Stomach smooth muscle (tissue), 2 donors: ENCODE measurements around the gene IFNA8.
"Not testable (repeated sequence)": the region's sequence is repeated elsewhere in the genome, so short reads cannot be mapped to it uniquely, and the experiment has no call there.

ENCODE experiments used
- H3K27ac ChIP-seq: one replicate; pipeline ENCODE4 v1.7.0; 2013; ENCODE audit warnings: mild to moderate bottlenecking, low read length, inconsistent platforms
- H3K27me3 ChIP-seq, 2 donors: one replicate each; pipeline ENCODE4 v1.7.0; 2013; ENCODE audit warnings: low read length in 2 of 2; ENCODE audit not compliant: insufficient read depth in 2 of 2, control insufficient read depth in 1 of 2
- H3K36me3 ChIP-seq, 2 donors: one replicate each; pipeline ENCODE4 v1.7.0; 2013; ENCODE audit warnings: low read length in 2 of 2; ENCODE audit not compliant: control insufficient read depth in 2 of 2, insufficient read depth in 2 of 2
- H3K4me1 ChIP-seq: one replicate; pipeline ENCODE4 v1.7.0; 2013; ENCODE audit warnings: low read length; ENCODE audit not compliant: control insufficient read depth, insufficient read depth
- H3K4me3 ChIP-seq, 2 donors: one replicate each; pipeline ENCODE4 v1.7.0; 2013; ENCODE audit warnings: low read length in 2 of 2
- H3K9ac ChIP-seq, 2 donors: one replicate each; pipeline ENCODE4 v1.7.0; 2013; ENCODE audit warnings: low read length in 2 of 2, mild to moderate bottlenecking in 1 of 2
- H3K9me3 ChIP-seq, 2 donors: one replicate each; pipeline ENCODE4 v1.7.0; 2013; ENCODE audit warnings: low read length in 2 of 2; ENCODE audit not compliant: control insufficient read depth in 2 of 2
- donor health status: healthy.
- donor health status: Pancreatic carcinoma.

Gene IFNA8

DNA sequence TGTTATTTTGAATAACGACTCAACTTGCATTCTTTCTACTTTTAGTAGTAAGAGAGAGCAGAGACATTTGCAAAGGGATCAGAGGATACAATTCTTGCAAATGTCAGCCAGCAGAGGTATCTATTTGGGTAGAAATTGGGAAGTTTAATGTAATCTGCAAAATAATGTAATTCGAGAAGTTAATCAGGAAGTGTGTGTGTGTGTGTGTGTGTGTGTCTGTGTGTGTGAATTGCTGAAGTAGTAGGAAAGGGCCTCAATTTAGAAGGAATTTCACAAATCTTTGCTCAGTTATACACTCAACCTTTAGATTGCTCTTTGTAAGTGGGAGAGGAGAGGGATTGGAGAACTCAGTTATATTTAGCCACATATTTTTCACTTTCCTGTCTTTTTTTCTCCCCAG is 20.3 kb downstream of the IFNA8 start:
- no peak overlapping the region for H3K9ac ChIP-seq

DNA sequence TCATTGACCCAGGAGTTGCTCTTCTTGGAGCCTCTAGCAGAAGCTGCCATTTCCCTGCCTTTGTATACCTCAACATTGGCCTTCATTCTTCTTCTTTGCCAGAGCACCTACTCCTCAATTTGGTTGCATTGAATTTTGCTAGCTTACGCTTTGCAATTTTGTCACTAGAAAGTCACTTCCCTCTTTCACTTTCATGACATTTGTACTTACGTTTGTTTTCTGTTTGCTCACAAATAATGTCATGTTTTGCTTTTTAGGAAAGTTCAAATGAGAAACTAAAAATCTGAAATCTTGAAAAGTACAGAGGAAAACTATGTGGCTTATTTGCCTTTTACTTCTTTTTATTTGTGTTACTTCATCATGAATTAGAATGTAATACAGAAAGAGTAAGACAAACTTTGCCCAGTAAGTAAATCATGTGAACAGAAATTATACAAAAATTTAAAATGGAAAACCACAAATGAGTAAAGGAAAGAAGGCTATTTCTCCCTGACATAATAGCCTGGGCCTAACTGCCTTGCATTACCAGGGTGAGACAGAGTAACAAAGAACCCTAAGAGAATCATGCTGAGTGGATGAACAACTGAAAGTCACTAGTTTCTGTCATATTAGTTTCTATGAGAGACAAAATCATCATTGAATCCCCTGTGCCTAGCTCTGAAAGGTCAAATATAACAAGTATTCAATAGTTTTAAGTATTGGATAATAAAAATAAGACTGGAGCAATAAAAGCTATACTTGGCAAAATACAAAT is 23.9 kb downstream of the IFNA8 start:
- H3K27ac ChIP-seq: no peak overlapping the region
- H3K36me3 ChIP-seq: no peaks in the 10 kb centered on the region
- H3K4me3 ChIP-seq: no peak overlapping the region
- no peaks in the 10 kb centered on the region for H3K9me3 ChIP-seq
- H3K4me1 ChIP-seq: no peaks in the 10 kb centered on the region
- H3K9ac ChIP-seq: no peak overlapping the region
- H3K27me3 ChIP-seq: peaks cover under 1 to 2% of the 10 kb centered on the region in 2 donors

More for the DNA sequence above, 20.3 kb downstream of the IFNA8 start:
- H3K4me3 ChIP-seq: no peak overlapping the region
- no peaks in the 10 kb centered on the region for H3K9me3 ChIP-seq
- no peak overlapping the region for H3K27ac ChIP-seq
- H3K27me3 ChIP-seq: no peaks in the 10 kb centered on the region
- H3K4me1 ChIP-seq: no peaks in the 10 kb centered on the region
- no peaks in the 10 kb centered on the region for H3K36me3 ChIP-seq

- Histone ChIP-seq H3K9me3 (no peaks in the 10 kb centered on the region), H3K9ac (no peak overlapping the region), H3K27me3 (peaks cover 2 to 6% of the 10 kb centered on the region in 2 donors), H3K4me3 (no peak overlapping the region), H3K36me3 (no peaks in the 10 kb centered on the region), H3K4me1 (no peaks in the 10 kb centered on the region), H3K27ac (no peak overlapping the region)
Measured at GRCh38 chr9:21434202-21435014, 25.5 kb downstream of the IFNA8 start.

GRCh38 chr9:21435015-21435383 is 26.1 kb downstream of the IFNA8 start:
- not testable (repeated sequence) for H3K27me3 ChIP-seq, H3K4me1 ChIP-seq, H3K36me3 ChIP-seq, H3K9ac ChIP-seq, H3K4me3 ChIP-seq, H3K9me3 ChIP-seq, H3K27ac ChIP-seq

DNA sequence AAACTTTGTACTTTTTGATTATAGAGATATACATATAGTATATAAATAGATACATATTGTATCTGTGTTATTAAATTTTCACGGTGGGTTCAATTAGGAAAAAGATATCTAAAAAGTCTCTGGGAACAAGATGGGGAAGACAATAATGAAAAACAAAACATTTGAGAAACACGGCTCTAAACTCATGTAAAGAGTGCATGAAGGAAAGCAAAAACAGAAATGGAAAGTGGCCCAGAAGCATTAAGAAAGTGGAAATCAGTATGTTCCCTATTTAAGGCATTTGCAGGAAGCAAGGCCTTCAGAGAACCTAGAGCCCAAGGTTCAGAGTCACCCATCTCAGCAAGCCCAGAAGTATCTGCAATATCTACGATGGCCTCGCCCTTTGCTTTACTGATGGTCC is 31.2 kb downstream of the IFNA8 start, which contains the start of gene IFNA1:
IFNA1 (plus strand) TSS at position 301 of the 400 bp plus-strand sequence; CDS start at position 370, 69 bp downstream.
- Histone ChIP-seq H3K9ac (no peak within 1 kb of the TSS), H3K27me3 (peaks cover 2 to 6% of the 10 kb centered on the region in 2 donors), H3K4me3 (no peak within 1 kb of the TSS), H3K9me3 (no peaks in the 10 kb centered on the region), H3K36me3 (no peaks in the 10 kb centered on the region), H3K27ac (no peak within 1 kb of the TSS), H3K4me1 (no peaks in the 10 kb centered on the region)

- Histone ChIP-seq H3K9ac (no peak overlapping the region), H3K27me3 (no peaks in the 10 kb centered on the region), H3K36me3 (no peaks in the 10 kb centered on the region), H3K9me3 (no peaks in the 10 kb centered on the region), H3K4me1 (no peaks in the 10 kb centered on the region), H3K4me3 (no peak overlapping the region), H3K27ac (no peak overlapping the region)
Measured at GRCh38 chr9:21443849-21444625, 35.1 kb downstream of the IFNA8 start.

DNA sequence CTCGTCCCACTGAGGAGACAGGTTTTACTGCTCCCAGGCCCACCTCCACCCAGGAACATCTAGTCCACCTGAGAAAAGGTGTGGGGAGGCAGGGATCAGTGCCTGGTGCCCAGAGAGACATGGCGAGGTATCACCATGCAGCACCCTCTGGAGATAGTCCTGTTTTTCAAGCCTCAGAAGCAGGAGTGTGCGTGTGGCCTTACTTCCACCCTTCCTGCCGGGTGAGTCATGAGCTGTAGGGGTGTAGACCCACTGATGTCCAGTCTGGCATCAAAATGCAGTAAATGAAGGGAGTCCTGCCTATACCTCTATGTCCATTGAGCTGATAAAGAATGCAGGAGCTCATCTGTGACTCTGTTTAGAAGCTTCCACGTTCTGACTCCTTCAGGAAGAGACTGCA is 40.4 kb downstream of the IFNA8 start:
- not testable (repeated sequence) for H3K27me3 ChIP-seq, H3K4me3 ChIP-seq, H3K4me1 ChIP-seq, H3K36me3 ChIP-seq, H3K9me3 ChIP-seq, H3K9ac ChIP-seq, H3K27ac ChIP-seq

GRCh38 chr9:21450733-21451394 is 41.9 kb downstream of the IFNA8 start:
- no peaks in the 10 kb centered on the region for H3K9me3 ChIP-seq
- no peaks in the 10 kb centered on the region for H3K4me1 ChIP-seq
- no peak overlapping the region for H3K4me3 ChIP-seq
- H3K36me3 ChIP-seq: no peaks in the 10 kb centered on the region
- H3K27ac ChIP-seq: no peak overlapping the region
- H3K27me3 ChIP-seq: no peaks in the 10 kb centered on the region
- no peak overlapping the region for H3K9ac ChIP-seq

DNA sequence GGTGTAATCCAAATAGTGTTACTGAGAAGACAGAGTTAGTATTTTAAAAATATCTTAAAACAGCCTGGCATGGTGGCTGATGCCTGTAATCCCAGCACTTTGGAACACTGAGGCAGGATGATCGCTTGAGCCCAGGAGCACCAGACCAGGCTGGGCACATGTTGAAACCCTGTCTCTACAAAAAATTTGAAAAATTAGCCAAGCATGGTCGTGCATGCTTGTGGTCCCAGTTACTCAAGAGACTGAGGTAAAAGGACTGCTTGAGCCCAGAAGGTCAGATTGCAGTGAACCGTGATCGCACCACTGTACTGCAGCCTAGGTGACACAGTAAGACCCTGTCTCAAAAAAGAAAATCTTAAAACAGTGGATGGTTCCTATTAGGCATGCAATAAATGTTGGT is 43.8 kb downstream of the IFNA8 start:
- Histone ChIP-seq H3K9me3 (no peaks in the 10 kb centered on the region), H3K4me1 (no peaks in the 10 kb centered on the region), H3K27ac (no peak overlapping the region), H3K4me3 (no peak overlapping the region), H3K36me3 (no peaks in the 10 kb centered on the region), H3K27me3 (no peaks in the 10 kb centered on the region), H3K9ac (no peak overlapping the region)

DNA sequence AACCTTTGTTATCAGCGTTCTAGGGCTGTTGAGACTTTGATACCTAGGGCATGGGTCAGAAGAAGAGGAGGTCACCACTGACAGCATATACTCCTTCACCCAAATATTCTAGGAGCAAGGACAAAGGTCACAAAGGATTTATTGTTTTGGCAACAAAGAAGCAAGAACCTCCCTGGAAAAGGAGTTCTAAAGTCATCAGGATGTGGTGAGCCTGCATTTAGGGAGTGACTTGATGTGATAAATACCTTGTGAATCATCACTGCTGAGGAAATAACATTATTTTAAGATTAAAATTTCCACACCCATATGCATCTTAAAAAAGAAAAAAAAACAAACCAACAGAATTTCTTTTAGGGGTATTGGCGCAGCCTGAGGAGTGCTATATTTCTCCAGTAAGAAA is 45.2 kb downstream of the IFNA8 start:
- Histone ChIP-seq H3K9ac (no peak overlapping the region), H3K36me3 (no peaks in the 10 kb centered on the region), H3K4me1 (no peaks in the 10 kb centered on the region), H3K27me3 (no peaks in the 10 kb centered on the region), H3K9me3 (no peaks in the 10 kb centered on the region), H3K4me3 (no peak overlapping the region), H3K27ac (no peak overlapping the region)
